Endothelial cell of umbilical vein (primary cell): ENCODE measurements around the gene CLEC14A. TPM values are rescaled to one million over a fixed set of nuclear protein-coding genes. Genes with fewer than 3 reads are reported as not detected.

Source experiments
- BruUV-seq: library from RNA; stranded (reverse); fragments of 400-500 nt; replicated peaks from 2 replicates; lab custom pipeline; 2021; lab: Mats Ljungman, UMichigan
- CTCF ChIA-PET: fragments of 300-600, 350-600 bp; sonication (Branson Sonifier 250); formaldehyde crosslinking; loops from one replicate; lab custom pipeline; 2021; ENCODE audit warnings: antibody characterized with exemption, inconsistent platforms; lab: Charles Lee
- POLR2A ChIA-PET: fragments of 300-600, 350-600 bp; sonication (Branson Sonifier 250); formaldehyde crosslinking; loops from one replicate; lab custom pipeline; 2021; ENCODE audit warnings: antibody characterized with exemption, inconsistent platforms; lab: Charles Lee
- DNase-seq: peaks from one replicate; pipeline ENCODE4 v3.0.0-alpha.2; 2011; ENCODE audit warnings: low read depth, low spot score
- FAIRE-seq: peaks from 2 replicates; lab custom pipeline; 2011; peaks lifted over from hg19 to GRCh38; lab: Jason Lieb, UNC
- H2AFZ ChIP-seq: 2 replicates; pipeline ENCODE4 v1.6.0; 2012; ENCODE audit warnings: low read depth, low read length, control low read depth, inconsistent platforms
- H3K27ac ChIP-seq: 2 replicates; pipeline ENCODE4 v1.5.1; 2011; ENCODE audit warnings: low read depth, mild to moderate bottlenecking, control low read depth, low read length, moderate library complexity; ENCODE audit not compliant: insufficient read depth
- H3K27me3 ChIP-seq, 2 experiments: 2 replicates each; pipeline versions ENCODE4 v1.6.0 to v1.6.1; 2011; ENCODE audit warnings: low read length in 2 of 2, mixed read lengths in 1 of 2; ENCODE audit not compliant: control insufficient read depth in 2 of 2, insufficient read depth in 2 of 2
- H3K36me3 ChIP-seq, 2 experiments: 2 replicates in 1 of 2; 3 replicates in 1 of 2; pipeline ENCODE4 v1.5.1; 2011; ENCODE audit warnings: low read length in 2 of 2, mild to moderate bottlenecking in 1 of 2, moderate library complexity in 1 of 2; ENCODE audit not compliant: control insufficient read depth in 2 of 2, insufficient read depth in 2 of 2; ENCODE audit errors: extremely low read depth in 1 of 2
- H3K4me1 ChIP-seq: 3 replicates; pipeline ENCODE4 v1.5.1; 2011; ENCODE audit warnings: mild to moderate bottlenecking, low read length; ENCODE audit not compliant: control insufficient read depth, insufficient read depth; ENCODE audit errors: extremely low read depth
- H3K4me2 ChIP-seq: 2 replicates; pipeline ENCODE4 v1.6.1; 2011; ENCODE audit warnings: low read length, control low read depth, mixed read lengths; ENCODE audit not compliant: insufficient read depth
- H3K4me3 ChIP-seq, 3 experiments: fragments of 200-600 bp in 1 of 3; sonication (generic), shearing (Covaris generic) in 1 of 3; replicated peaks in 1 of 3; 2 replicates each; pipeline ENCODE4 v1.5.1; 2011 to 2016; ENCODE audit warnings: control low read depth in 3 of 3, low read length in 3 of 3, mild to moderate bottlenecking in 2 of 3, inconsistent platforms in 1 of 3, low read depth in 1 of 3, moderate library complexity in 1 of 3; ENCODE audit not compliant: insufficient read depth in 1 of 3
- H3K79me2 ChIP-seq: 2 replicates; pipeline ENCODE4 v1.6.0; 2012; ENCODE audit warnings: low read length, inconsistent platforms; ENCODE audit not compliant: control insufficient read depth, insufficient read depth
- H3K9ac ChIP-seq: replicated peaks from 2 replicates; pipeline ENCODE3; 2011; ENCODE audit warnings: low read length, control low read depth; ENCODE audit not compliant: insufficient read depth; ENCODE audit errors: extremely low read depth
- H3K9me1 ChIP-seq: replicated peaks from 3 replicates; pipeline ENCODE4 v1.6.0; 2011; ENCODE audit warnings: mild to moderate bottlenecking, low read length; ENCODE audit not compliant: control insufficient read depth, insufficient read depth; ENCODE audit errors: extremely low read depth
- H3K9me3 ChIP-seq: replicated peaks from 2 replicates; pipeline ENCODE4 v1.5.1; 2012; ENCODE audit warnings: low read length, inconsistent platforms; ENCODE audit not compliant: control insufficient read depth, insufficient read depth
- H4K20me1 ChIP-seq: replicated peaks from 2 replicates; pipeline ENCODE3; 2011; ENCODE audit warnings: mild to moderate bottlenecking, low read length; ENCODE audit not compliant: control insufficient read depth, insufficient read depth; ENCODE audit errors: extremely low read depth
- EZH2 ChIP-seq: IDR thresholded peaks from 2 replicates; pipeline ENCODE4 v1.6.1; 2012; ENCODE audit warnings: borderline replicate concordance, low read depth, mild to moderate bottlenecking, moderate library complexity, low read length, inconsistent platforms; ENCODE audit not compliant: severe bottlenecking
- FOS ChIP-seq: IDR thresholded peaks from 2 replicates; pipeline ENCODE4 v1.6.1; 2011; ENCODE audit warnings: mild to moderate bottlenecking, low read length, moderate library complexity, borderline replicate concordance; ENCODE audit not compliant: insufficient read depth
- GATA2 ChIP-seq: IDR thresholded peaks from 2 replicates; pipeline ENCODE4 v1.7.0; 2011; ENCODE audit warnings: low read depth, mild to moderate bottlenecking, moderate library complexity, mixed read lengths, low read length; ENCODE audit not compliant: insufficient read length, insufficient read depth
- JUN ChIP-seq: IDR thresholded peaks from 2 replicates; pipeline ENCODE4 v1.6.1; 2011; ENCODE audit warnings: borderline replicate concordance, low read depth; ENCODE audit not compliant: insufficient read length, insufficient read depth
- MYC ChIP-seq: IDR thresholded peaks from one replicate; pipeline ENCODE4 v1.6.1; 2011; ENCODE audit warnings: mild to moderate bottlenecking, low read depth, low read length
- POLR2A ChIP-seq: IDR thresholded peaks from 2 replicates; pipeline ENCODE4 v1.6.1; 2012; ENCODE audit warnings: low read depth, mild to moderate bottlenecking, control low read depth, low read length
- POLR2AphosphoS5 ChIP-seq: IDR thresholded peaks from 2 replicates; pipeline ENCODE4 v1.6.1; 2012; ENCODE audit warnings: low read depth, mild to moderate bottlenecking, control low read depth, low read length, moderate library complexity; ENCODE audit not compliant: insufficient read depth
- dilution Hi-C: fragments of 300-500 bp; cut with MboI; formaldehyde crosslinking; loops from one replicate; pipeline ENCODE4 v1.15.0; 2019; ENCODE audit warnings: low sequenced_read_pairs; ENCODE audit not compliant: extremely low pct_ligation_motif_present
- intact Hi-C: fragments of 100-400 bp; cut with micrococcal nuclease; formaldehyde crosslinking; loops from one replicate; pipeline ENCODE4 v1.10.0; 2022
- polyA plus RNA-seq, 4 experiments: library from polyadenylated mRNA; depleted of rRNA in 3 of 4; stranded (reverse) in 3 of 4; unstranded in 1 of 4; fragments of >200 nt; gene quantifications; 2 replicates each; pipeline versions ENCODE4 v1.2.1 to v1.2.3, GENCODE V29; 2011 to 2012; ENCODE audit warnings: missing spikeins in 1 of 4
- total RNA-seq: library from RNA; stranded (reverse); gene quantifications from 2 replicates; pipeline ENCODE4 v1.2.3, GENCODE V29; 2021
- TF ChIP-seq, protein P1 (sequence below), 2 donors: IDR thresholded peaks; 1 replicate in 1 of 2; 2 replicates in 1 of 2; pipeline ENCODE4 v1.5.1; 2011; ENCODE audit warnings: low read length in 2 of 2, mild to moderate bottlenecking in 2 of 2, moderate library complexity in 2 of 2, control low read depth in 1 of 2, inconsistent platforms in 1 of 2, low read depth in 1 of 2; ENCODE audit not compliant: insufficient read depth in 1 of 2; ENCODE audit errors: extremely low read depth in 1 of 2
- TF ChIP-seq, protein P2 (sequence below): IDR thresholded peaks from 2 replicates; pipeline ENCODE4 v1.6.1; 2011; ENCODE audit not compliant: insufficient read depth, insufficient read length

Gene CLEC14A
- total and polyA plus RNA-seq, 2 donors (not counting 3 experiments of a cell fraction or from before 2014, with no cell fraction given) = 396 to 562 TPM

DNA sequence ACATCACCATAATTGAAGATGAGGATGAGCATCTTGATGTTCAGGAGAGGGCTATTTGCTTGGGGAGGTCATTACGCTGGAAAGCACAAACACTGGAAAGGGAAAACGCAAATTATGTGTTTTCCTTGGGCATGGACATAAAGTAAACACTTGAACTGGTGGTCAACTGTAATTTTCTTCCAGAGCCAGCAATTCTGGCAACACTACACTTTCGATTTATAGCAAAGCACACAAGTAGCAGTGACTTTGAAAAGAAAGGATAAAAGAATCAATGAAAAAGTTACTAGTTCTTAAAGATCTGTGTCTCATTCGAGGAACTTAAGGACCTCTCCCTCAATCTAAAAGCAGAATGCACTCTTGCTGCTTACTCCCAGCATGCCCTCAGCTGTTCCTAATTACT lies 2.2 kb downstream of the CLEC14A start:
- Histone ChIP-seq H3K4me2 (peak overlapping the region; percentile 99), H3K4me1 (peaks cover 42% of the 10 kb centered on the region), H2AFZ (no peak overlapping the region), H3K27me3 (no peaks in the 10 kb centered on the region), H3K27ac (peak overlapping the region; percentile 89), H3K36me3 (peaks cover 6 to 18% of the 10 kb centered on the region in 2 experiments), H4K20me1 (peaks cover 9% of the 10 kb centered on the region), H3K9me1 (no peaks in the 10 kb centered on the region), H3K79me2 (peaks cover 70% of the 10 kb centered on the region), H3K9me3 (no peaks in the 10 kb centered on the region), H3K9ac (peak overlapping the region; percentile 99), H3K4me3 (peak overlapping the region; percentile 86 to 100 (median 99))
- intact Hi-C loops (no loop called here), dilution Hi-C loops (no loop called here)
- BruUV-seq = no TSS peak
- DNase-seq (peak; percentile 43), FAIRE-seq (no peak)
- ChIA-PET POLR2A (no interaction called here), CTCF (interaction anchor here (1.2 to 10.5 kb wide), 6 partner anchors 37 to 351 kb away, joined by 3 to 120 read pairs (median 6); no protein-coding TSS in a partner anchor)
- no peak for TF ChIP-seq EZH2
- TF ChIP-seq POLR2AphosphoS5 = no peak
- no peak for TF ChIP-seq GATA2
- no peak for TF ChIP-seq MYC
- no peak for TF ChIP-seq FOS
- TF ChIP-seq, protein P1, sequence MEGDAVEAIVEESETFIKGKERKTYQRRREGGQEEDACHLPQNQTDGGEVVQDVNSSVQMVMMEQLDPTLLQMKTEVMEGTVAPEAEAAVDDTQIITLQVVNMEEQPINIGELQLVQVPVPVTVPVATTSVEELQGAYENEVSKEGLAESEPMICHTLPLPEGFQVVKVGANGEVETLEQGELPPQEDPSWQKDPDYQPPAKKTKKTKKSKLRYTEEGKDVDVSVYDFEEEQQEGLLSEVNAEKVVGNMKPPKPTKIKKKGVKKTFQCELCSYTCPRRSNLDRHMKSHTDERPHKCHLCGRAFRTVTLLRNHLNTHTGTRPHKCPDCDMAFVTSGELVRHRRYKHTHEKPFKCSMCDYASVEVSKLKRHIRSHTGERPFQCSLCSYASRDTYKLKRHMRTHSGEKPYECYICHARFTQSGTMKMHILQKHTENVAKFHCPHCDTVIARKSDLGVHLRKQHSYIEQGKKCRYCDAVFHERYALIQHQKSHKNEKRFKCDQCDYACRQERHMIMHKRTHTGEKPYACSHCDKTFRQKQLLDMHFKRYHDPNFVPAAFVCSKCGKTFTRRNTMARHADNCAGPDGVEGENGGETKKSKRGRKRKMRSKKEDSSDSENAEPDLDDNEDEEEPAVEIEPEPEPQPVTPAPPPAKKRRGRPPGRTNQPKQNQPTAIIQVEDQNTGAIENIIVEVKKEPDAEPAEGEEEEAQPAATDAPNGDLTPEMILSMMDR (IDR thresholded peaks at IDR 0.05; ENCODE audit: extremely low read depth in 1 of 2, insufficient read depth in 1 of 2, low read depth in 1 of 2, low read length in 2 of 2) = no peak
- no peak for TF ChIP-seq JUN
- TF ChIP-seq, protein P2, sequence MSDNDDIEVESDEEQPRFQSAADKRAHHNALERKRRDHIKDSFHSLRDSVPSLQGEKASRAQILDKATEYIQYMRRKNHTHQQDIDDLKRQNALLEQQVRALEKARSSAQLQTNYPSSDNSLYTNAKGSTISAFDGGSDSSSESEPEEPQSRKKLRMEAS = no peak
- TF ChIP-seq POLR2A = no peak
